Stimulated activated CD4-positive, alpha-beta T cell treated with anti-CD3 and anti-CD28 coated beads, Interleukin-1b, Interleukin-23, amount 100 ng/mL, for 24 hours (primary cell): Measurements from ENCODE around the gene BRD2.

Experiments
- DNase-seq, 4 experiments: peaks; one replicate each; pipeline ENCODE4 v3.0.0-alpha.2; 2020; ENCODE audit warnings: low read depth in 4 of 4, low spot score in 1 of 4

The BRD2 gene

GRCh38 chr6:32984622-32985389 lies 16.4 kb downstream of the BRD2 start:
- peak; percentile 81 to 84 (median 82) for DNase-seq

- DNase-seq = no peak
Observed at GRCh38 chr6:32989368-32989767, 21.0 kb downstream of the BRD2 start.

GRCh38 chr6:32991972-32992371 lies 23.6 kb downstream of the BRD2 start:
- DNase-seq = no peak

- DNase-seq = no peak
Observed at GRCh38 chr6:32993363-32993973, 25.1 kb downstream of the BRD2 start.

- no peak for DNase-seq
Observed at GRCh38 chr6:32995448-32995847, 27.1 kb downstream of the BRD2 start.

GRCh38 chr6:33000055-33000454 lies 31.7 kb downstream of the BRD2 start:
- DNase-seq = no peak

GRCh38 chr6:33001685-33002084 lies 33.3 kb downstream of the BRD2 start:
- DNase-seq = no peak

GRCh38 chr6:33004940-33005339 lies 36.5 kb downstream of the BRD2 start:
- DNase-seq = no peak

- DNase-seq = no peak
Observed at GRCh38 chr6:33007831-33008400, 39.5 kb downstream of the BRD2 start.

- DNase-seq = no peak
Observed at GRCh38 chr6:33008944-33009861, 40.8 kb downstream of the BRD2 start, which contains the start of gene HLA-DOA. Gene HLA-DOA (minus strand): TSS chr6:33009591.

GRCh38 chr6:33010356-33010755 lies 42.0 kb downstream of the BRD2 start:
- DNase-seq = no peak

- no peak for DNase-seq
Observed at GRCh38 chr6:33013608-33014007, 45.2 kb downstream of the BRD2 start.

- peak in 3 of 4 experiments; percentile 20 to 27 (median 24) for DNase-seq
Observed at GRCh38 chr6:33014841-33015634, 46.6 kb downstream of the BRD2 start.

- no peak for DNase-seq
Observed at GRCh38 chr6:33015798-33016197, 47.4 kb downstream of the BRD2 start.

- no peak for DNase-seq
Observed at GRCh38 chr6:33017018-33017417, 48.6 kb downstream of the BRD2 start.

- no peak for DNase-seq
Observed at GRCh38 chr6:33017694-33018353, 49.4 kb downstream of the BRD2 start.

GRCh38 chr6:33018418-33018817 lies 50.0 kb downstream of the BRD2 start:
- no peak for DNase-seq

- DNase-seq = no peak
Observed at GRCh38 chr6:33018904-33019303, 50.5 kb downstream of the BRD2 start.

- no peak for DNase-seq
Observed at GRCh38 chr6:33019372-33019771, 51.0 kb downstream of the BRD2 start.

- DNase-seq = no peak
Observed at GRCh38 chr6:33021917-33022316, 53.5 kb downstream of the BRD2 start.
